HCT116 (cell line): ENCODE results near the gene GJD3. TPM values are rescaled to one million over a fixed set of nuclear protein-coding genes. Genes with fewer than 3 reads are reported as not detected.

ENCODE experiments used
- ATAC-seq: fragments of 200-7000 bp; cut with Tn5 transposase; 2 replicates; pipeline ENCODE4 v1.9.1; 2020; ENCODE audit warnings: mild to moderate bottlenecking, moderate library complexity
- BruUV-seq: library from RNA; stranded (reverse); fragments of 400-500 nt; replicated peaks from 2 replicates; lab custom pipeline; 2021; lab: Mats Ljungman, UMichigan
- CTCF ChIA-PET: fragments of 300-600 bp; sonication (Branson Sonifier 250); formaldehyde crosslinking; loops from one replicate; lab custom pipeline; 2021; ENCODE audit warnings: antibody characterized with exemption; lab: Charles Lee
- POLR2A ChIA-PET: fragments of 300-600, 350-600 bp; sonication (Branson Sonifier 250); formaldehyde crosslinking; loops from one replicate; lab custom pipeline; 2021; ENCODE audit warnings: antibody characterized with exemption; lab: Charles Lee
- RAD21 ChIA-PET, 2 experiments: fragments of 300-600 bp; sonication (Branson Sonifier 250); formaldehyde crosslinking; loops; one replicate each; lab custom pipeline; 2023; ENCODE audit warnings: low total read pairs in 2 of 2; ENCODE audit not compliant: uncharacterized antibody in 2 of 2, unreplicated experiment in 2 of 2, low non-redundant PET in 1 of 2; lab: Charles Lee
- DNase-seq: peaks from one replicate; pipeline ENCODE4 v3.0.0-alpha.2; 2010; ENCODE audit warnings: low read depth, low spot score
- H2AFZ ChIP-seq: fragments of 200-600 bp; shearing (Covaris generic), sonication (generic); 2 replicates; pipeline ENCODE4 v1.6.1; 2017; ENCODE audit warnings: low read depth, mixed run types, mixed read lengths, antibody characterized with exemption, low read length; ENCODE audit not compliant: poor library complexity, severe bottlenecking
- H3K27ac ChIP-seq: 2 replicates; pipeline ENCODE4 v1.5.1; 2012; ENCODE audit warnings: low read depth, low read length
- H3K27me3 ChIP-seq: fragments of 200-600 bp; sonication (generic); 2 replicates; pipeline ENCODE4 v1.6.1; 2016; ENCODE audit warnings: mixed run types, low read length, mixed read lengths; ENCODE audit not compliant: insufficient read depth
- H3K36me3 ChIP-seq, 2 experiments: fragments of 200-500 bp in 1 of 2; fragments of 200-600 bp in 1 of 2; sonication (Bioruptor generic) in 1 of 2; sonication (generic) in 1 of 2; 2 replicates each; pipeline versions ENCODE4 v1.5.1 to v1.6.1; 2014 to 2016; ENCODE audit warnings: low read length in 2 of 2, inconsistent platforms in 1 of 2, mixed read lengths in 1 of 2, mixed run types in 1 of 2; ENCODE audit not compliant: insufficient read depth in 2 of 2, control insufficient read depth in 1 of 2
- H3K4me1 ChIP-seq, 2 experiments: fragments of 200-600 bp in 1 of 2; sonication (generic) in 1 of 2; 2 replicates each; pipeline versions ENCODE4 v1.5.1 to v1.6.1; 2012 to 2017; ENCODE audit warnings: low read length in 2 of 2, inconsistent platforms in 1 of 2, mild to moderate bottlenecking in 1 of 2, mixed read lengths in 1 of 2, mixed run types in 1 of 2, moderate library complexity in 1 of 2; ENCODE audit not compliant: insufficient read depth in 2 of 2, control insufficient read depth in 1 of 2
- H3K4me2 ChIP-seq: fragments of 200-600 bp; sonication (generic); 2 replicates; pipeline ENCODE4 v1.6.1; 2017; ENCODE audit warnings: mixed run types, low read length, mixed read lengths
- H3K4me3 ChIP-seq, 2 experiments: fragments of 200-600 bp in 1 of 2; sonication (generic) in 1 of 2; replicated peaks in 1 of 2; 2 replicates each; pipeline ENCODE4 v1.5.1; 2011 to 2016; ENCODE audit warnings: low read length in 2 of 2, control low read depth in 1 of 2, low read depth in 1 of 2, mild to moderate bottlenecking in 1 of 2, mixed read lengths in 1 of 2, mixed run types in 1 of 2
- H3K79me2 ChIP-seq: fragments of 200-600 bp; sonication (generic); 2 replicates; pipeline ENCODE4 v1.6.1; 2017; ENCODE audit warnings: mild to moderate bottlenecking, mixed run types, low read length, moderate library complexity, mixed read lengths; ENCODE audit not compliant: insufficient read depth
- H3K9ac ChIP-seq: fragments of 200-600 bp; sonication (generic); 2 replicates; pipeline ENCODE4 v1.6.1; 2016; ENCODE audit warnings: low read length, mixed read lengths
- H3K9me2 ChIP-seq: fragments of 200-600 bp; sonication (generic), shearing (Covaris generic); 2 replicates; pipeline ENCODE4 v1.6.1; 2017; ENCODE audit warnings: mixed run types, mild to moderate bottlenecking, moderate library complexity; ENCODE audit not compliant: insufficient read depth
- H3K9me3 ChIP-seq, 2 experiments: fragments of 200-500 bp in 1 of 2; fragments of 200-600 bp in 1 of 2; sonication (Bioruptor generic) in 1 of 2; sonication (generic) in 1 of 2; 2 replicates each; pipeline ENCODE4 v1.6.1; 2014 to 2017; ENCODE audit warnings: low read length in 2 of 2, mixed read lengths in 2 of 2, inconsistent platforms in 1 of 2, low read depth in 1 of 2, mild to moderate bottlenecking in 1 of 2, mixed run types in 1 of 2, moderate library complexity in 1 of 2; ENCODE audit not compliant: control insufficient read depth in 1 of 2, insufficient read depth in 1 of 2
- H4K20me1 ChIP-seq: fragments of 200-600 bp; sonication (generic), shearing (Covaris generic); 2 replicates; pipeline ENCODE4 v1.6.1; 2017; ENCODE audit warnings: mixed run types, mild to moderate bottlenecking, moderate library complexity; ENCODE audit not compliant: insufficient read depth
- CBX3 ChIP-seq: IDR thresholded peaks from 2 replicates; pipeline ENCODE4 v1.6.1; 2012; ENCODE audit warnings: low read depth
- FOSL1 ChIP-seq: IDR thresholded peaks from 2 replicates; pipeline ENCODE4 v1.6.1; 2012; ENCODE audit warnings: low read depth
- POLR2AphosphoS5 ChIP-seq: IDR thresholded peaks from 2 replicates; pipeline ENCODE4 v1.6.1; 2011; ENCODE audit warnings: mild to moderate bottlenecking, low read depth, low read length, moderate library complexity
- RAD21 ChIP-seq: IDR thresholded peaks from 2 replicates; pipeline ENCODE4 v1.6.1; 2012; ENCODE audit warnings: low read depth, mild to moderate bottlenecking
- SP1 ChIP-seq: IDR thresholded peaks from 2 replicates; pipeline ENCODE4 v1.6.1; 2012; ENCODE audit warnings: low read depth
- SRF ChIP-seq: IDR thresholded peaks from 2 replicates; pipeline ENCODE4 v1.6.1; 2012; ENCODE audit warnings: low read depth
- TCF7L2 ChIP-seq: IDR thresholded peaks from 2 replicates; pipeline ENCODE4 v1.7.0; 2011; ENCODE audit warnings: borderline replicate concordance, inconsistent platforms; ENCODE audit not compliant: insufficient read depth, insufficient read length; ENCODE audit errors: extremely low read depth
- YY1 ChIP-seq: IDR thresholded peaks from 2 replicates; pipeline ENCODE4 v1.6.1; 2011; ENCODE audit warnings: low read length, low read depth, moderate library complexity, mild to moderate bottlenecking; ENCODE audit not compliant: insufficient replicate concordance; ENCODE audit errors: extremely low read depth
- ZFX ChIP-seq: fragments of 450-650 bp; IDR thresholded peaks from 2 replicates; pipeline ENCODE4 v1.6.1; 2017
- intact Hi-C: fragments of 100-400 bp; cut with micrococcal nuclease; formaldehyde crosslinking; loops from 2 replicates; pipeline ENCODE4 v1.10.0; 2022
- total RNA-seq: library from RNA; stranded (reverse); gene quantifications from one replicate; pipeline ENCODE4 v1.2.1, GENCODE V29; 2021; ENCODE audit not compliant: unreplicated experiment
- TF ChIP-seq, protein P1 (sequence below): IDR thresholded peaks from 2 replicates; pipeline ENCODE4 v1.6.1; 2012
- TF ChIP-seq, protein P2 (sequence below): IDR thresholded peaks from 2 replicates; pipeline ENCODE4 v1.6.1; 2011; ENCODE audit warnings: mild to moderate bottlenecking, low read length, moderate library complexity; ENCODE audit not compliant: insufficient replicate concordance; ENCODE audit errors: extremely low read depth

GJD3 gene
- total RNA-seq, 1 experiment from 2014 or later: not detected

DNA sequence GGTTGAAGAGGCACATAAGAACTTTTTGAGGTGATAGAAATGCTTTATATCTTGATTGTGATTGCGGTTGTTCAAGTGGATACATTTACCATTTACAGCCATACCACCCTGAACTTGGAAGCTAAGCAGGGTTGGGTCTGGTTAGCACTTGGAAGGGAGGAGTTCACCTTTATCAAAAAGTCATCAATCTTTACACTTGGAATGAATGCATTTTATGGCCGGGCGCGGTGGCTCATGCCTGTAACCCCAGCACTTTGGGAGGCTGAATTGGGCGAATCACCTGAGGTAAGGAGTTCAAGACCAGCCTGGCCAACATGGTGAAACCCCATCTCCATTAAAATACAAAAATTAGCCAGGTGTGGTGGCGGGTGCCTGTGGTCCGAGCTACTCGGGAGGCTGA lies 9.5 kb upstream of the GJD3 start:
- Histone ChIP-seq H3K4me2 (no peak overlapping the region), H3K4me1 (no peaks in the 10 kb centered on the region), H2AFZ (no peak overlapping the region), H3K9me3 (no peaks in the 10 kb centered on the region), H4K20me1 (no peaks in the 10 kb centered on the region), H3K79me2 (no peaks in the 10 kb centered on the region), H3K4me3 (no peak overlapping the region), H3K9me2 (no peaks in the 10 kb centered on the region), H3K36me3 (no peaks in the 10 kb centered on the region), H3K27ac (no peak overlapping the region), H3K27me3 (no peaks in the 10 kb centered on the region), H3K9ac (no peak overlapping the region)
- BruUV-seq: no TSS peak
- ChIA-PET POLR2A (interaction anchor here (0.9 kb wide), 1 partner anchor 128 kb away, joined by 3 read pairs; the partner anchor contains the start of gene TNS4), CTCF (no interaction called here), RAD21 (no interaction called here)
- no peak for DNase-seq
- no peak for ATAC-seq
- TF ChIP-seq ZFX (no peak), SRF (no peak), POLR2AphosphoS5 (no peak), TCF7L2 (no peak), CBX3 (no peak), FOSL1 (no peak), RAD21 (no peak), SP1 (no peak), YY1 (no peak)
- TF ChIP-seq, protein P1, sequence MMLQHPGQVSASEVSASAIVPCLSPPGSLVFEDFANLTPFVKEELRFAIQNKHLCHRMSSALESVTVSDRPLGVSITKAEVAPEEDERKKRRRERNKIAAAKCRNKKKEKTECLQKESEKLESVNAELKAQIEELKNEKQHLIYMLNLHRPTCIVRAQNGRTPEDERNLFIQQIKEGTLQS: no peak
- TF ChIP-seq, protein P2, sequence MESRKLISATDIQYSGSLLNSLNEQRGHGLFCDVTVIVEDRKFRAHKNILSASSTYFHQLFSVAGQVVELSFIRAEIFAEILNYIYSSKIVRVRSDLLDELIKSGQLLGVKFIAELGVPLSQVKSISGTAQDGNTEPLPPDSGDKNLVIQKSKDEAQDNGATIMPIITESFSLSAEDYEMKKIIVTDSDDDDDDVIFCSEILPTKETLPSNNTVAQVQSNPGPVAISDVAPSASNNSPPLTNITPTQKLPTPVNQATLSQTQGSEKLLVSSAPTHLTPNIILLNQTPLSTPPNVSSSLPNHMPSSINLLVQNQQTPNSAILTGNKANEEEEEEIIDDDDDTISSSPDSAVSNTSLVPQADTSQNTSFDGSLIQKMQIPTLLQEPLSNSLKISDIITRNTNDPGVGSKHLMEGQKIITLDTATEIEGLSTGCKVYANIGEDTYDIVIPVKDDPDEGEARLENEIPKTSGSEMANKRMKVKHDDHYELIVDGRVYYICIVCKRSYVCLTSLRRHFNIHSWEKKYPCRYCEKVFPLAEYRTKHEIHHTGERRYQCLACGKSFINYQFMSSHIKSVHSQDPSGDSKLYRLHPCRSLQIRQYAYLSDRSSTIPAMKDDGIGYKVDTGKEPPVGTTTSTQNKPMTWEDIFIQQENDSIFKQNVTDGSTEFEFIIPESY: no peak
- intact Hi-C loops: no loop called here
